Activated naive CD8-positive, alpha-beta T cell treated with anti-CD3 and anti-CD28 coated beads, Interleukin-2, amount 50 U/mL, for 16 hours (primary cell): ENCODE results near the gene CCND3.
"Not testable (repeated sequence)": the region's sequence is repeated elsewhere in the genome, so short reads cannot be mapped to it uniquely, and the experiment has no call there.

Experiments
- DNase-seq: peaks from one replicate; pipeline ENCODE4 v3.0.0-alpha.2; 2020; ENCODE audit warnings: low read depth, low spot score

The CCND3 gene

DNA sequence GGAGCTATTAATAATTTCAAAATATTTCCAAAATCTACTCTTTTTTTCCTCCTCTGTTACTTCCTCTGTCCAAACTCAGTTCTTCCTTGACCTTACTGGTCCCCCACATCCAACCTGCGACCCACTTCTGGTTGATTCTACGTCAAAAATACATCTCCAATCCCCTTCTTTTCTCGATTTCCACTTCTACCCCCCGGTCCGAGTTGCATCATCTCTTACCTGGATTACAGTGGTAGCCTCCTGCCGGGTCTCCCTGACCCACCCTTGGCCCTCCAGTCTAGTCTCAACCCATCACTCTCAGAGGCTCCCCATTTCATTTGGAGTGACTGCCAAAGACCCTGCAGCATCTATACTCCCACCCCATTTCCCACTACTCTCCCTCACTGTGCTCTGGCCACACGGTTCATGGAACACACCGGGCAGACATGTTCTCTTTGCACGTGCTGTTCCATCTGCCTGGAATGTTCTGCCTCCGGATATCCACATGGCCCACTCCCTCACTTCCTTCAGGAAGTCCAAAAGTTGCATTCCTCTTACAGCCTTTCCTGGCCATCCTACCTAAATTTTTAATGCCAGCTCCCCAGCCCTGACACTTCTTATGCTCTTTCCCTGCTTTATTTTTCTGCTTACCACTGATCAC, 6.1 kb upstream of the CCND3 start:
- no peak for DNase-seq

DNA sequence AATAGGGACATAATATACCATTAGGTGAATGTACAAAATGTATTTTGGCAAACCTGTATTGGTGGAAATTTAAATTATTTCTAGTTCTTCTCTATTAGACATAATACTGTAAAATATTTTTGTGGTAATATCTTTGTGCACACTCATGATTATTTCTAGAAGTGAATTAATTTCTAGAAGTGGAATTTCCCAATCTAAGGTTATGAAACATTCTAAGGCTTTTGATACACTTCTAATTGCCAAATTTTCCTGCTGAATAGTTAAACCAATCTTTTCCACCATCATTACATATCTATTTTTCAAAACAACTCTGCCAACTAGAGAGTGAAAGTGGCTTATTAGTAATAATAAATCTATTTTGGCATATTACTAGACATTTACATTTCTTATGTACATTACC, 1.8 kb upstream of the CCND3 start:
- no peak for DNase-seq

DNA sequence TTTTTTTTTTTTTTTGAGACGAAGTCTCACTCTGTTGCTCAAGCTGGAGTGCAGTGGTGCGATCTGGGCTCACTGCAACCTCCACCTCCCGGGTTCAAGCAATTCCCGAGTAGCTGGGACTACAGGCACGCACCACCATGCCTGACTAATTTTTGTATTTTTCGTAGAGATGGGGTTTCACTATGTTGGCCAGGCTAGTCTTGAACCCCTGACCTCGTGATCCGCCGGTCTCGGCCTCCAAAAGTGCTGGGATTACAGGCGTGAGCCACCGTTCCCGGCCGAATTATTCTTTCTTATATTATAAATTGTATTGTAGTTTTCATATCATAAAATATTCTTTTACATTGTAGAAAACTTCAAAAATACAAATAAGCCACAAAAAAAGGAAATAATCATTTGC, 1.3 kb upstream of the CCND3 start:
- not testable (repeated sequence) for DNase-seq

DNA sequence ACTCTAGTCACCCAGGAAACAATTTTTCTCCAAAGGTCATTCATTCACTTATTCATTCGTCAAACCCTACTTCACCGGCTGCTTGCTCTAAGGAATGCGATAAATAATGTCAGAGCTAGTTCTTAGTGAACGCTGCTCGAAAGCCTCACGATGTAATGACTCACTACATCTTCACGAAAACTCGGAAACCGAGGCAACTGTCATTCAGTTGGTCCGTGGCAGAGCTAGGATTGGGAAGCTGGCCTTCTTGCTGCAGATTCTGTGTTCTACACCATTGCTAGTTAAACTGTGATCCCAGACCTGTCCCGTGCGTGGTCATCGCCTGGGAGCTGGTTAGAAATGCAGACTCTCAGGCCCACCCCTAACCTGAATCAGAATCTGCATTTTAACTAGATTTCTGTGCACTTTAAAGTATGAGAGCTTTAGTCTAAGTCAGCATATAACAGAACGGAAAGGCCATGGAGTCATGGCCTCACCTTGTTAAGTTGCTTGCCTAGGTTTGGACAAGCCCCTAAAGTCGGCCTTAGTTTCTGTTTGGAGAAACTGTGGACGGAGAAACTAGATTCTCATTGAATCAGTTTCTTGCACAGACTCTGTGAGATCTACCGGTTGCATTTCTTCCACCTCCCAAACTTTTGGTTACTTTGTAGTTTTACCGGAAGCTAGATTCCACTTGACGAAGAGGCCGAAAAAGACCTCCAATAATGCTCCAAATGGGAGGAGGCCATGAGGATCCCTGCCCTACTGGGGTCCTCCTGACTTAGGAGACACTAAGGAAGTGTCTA, 651 bp upstream of the CCND3 start:
- DNase-seq, result no peak

DNA sequence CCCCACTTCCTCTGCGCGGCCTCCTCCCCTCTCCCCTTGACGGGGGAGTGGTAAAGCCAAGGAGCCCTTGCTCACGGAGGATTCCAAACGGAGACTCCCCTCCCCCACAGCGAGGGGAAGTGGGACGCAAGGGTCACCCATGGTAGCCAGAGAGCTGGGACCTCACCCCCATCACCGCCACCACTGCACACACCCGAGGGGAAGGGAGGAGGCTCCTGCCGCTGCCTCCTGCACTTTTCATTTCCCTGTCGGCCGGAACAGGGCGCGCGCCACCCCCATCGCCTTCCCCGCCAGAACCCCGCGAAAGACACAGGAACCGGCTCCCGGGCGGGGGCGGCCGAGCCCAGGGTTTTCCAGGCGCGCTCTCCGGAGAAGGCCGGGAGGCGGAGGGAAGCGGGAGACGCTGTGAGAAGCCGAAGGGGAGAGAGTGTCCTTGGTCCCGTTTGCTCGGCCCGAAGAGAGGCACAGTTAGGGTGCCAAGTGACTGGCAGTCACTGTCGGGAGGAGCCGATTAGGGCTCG, 789 bp downstream of the CCND3 start:
- peak; percentile 32 for DNase-seq

DNA sequence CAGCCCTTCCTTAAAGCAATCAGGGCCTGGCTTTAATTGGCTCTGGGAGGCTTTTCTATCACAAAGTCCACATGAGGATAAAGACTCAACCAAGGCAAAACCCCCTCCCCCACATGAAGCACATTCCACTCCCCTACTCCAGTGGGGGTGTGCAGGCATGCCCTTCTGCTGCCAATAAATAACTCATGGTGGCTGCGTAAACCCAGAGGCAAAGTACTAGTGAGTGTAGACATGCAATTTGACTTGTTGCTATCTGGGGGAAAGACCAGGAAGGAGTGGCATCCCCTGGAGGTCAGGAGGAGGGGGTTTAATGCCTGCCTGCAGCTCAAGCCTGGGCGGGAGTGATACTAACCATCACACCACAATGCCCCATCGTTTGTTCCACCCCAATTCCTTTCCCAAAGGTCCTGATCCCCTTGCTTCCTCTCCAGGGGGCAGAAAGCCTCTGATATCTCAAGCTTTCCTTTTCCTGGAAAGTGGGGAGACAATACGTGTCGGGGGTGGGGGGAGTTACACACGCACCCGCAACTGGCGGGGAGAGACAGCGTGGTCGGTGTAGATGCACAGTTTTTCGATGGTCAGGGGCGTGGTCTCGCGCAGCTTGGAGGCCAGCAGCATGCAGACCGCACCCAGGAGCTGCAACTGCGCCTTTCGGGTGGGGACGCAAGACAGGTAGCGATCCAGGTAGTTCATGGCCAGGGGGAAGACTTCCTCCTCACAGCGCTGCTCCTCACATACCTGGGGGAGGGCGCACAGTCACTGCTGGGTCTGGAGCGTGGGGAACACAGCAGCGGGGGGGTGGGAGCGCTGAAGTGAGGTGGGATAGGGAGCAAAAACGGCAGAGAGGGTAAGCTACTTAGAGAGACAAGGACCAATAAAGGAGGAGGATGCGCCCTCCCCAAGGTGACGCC, 1.5 kb downstream of the CCND3 start:
- DNase-seq, result no peak

DNA sequence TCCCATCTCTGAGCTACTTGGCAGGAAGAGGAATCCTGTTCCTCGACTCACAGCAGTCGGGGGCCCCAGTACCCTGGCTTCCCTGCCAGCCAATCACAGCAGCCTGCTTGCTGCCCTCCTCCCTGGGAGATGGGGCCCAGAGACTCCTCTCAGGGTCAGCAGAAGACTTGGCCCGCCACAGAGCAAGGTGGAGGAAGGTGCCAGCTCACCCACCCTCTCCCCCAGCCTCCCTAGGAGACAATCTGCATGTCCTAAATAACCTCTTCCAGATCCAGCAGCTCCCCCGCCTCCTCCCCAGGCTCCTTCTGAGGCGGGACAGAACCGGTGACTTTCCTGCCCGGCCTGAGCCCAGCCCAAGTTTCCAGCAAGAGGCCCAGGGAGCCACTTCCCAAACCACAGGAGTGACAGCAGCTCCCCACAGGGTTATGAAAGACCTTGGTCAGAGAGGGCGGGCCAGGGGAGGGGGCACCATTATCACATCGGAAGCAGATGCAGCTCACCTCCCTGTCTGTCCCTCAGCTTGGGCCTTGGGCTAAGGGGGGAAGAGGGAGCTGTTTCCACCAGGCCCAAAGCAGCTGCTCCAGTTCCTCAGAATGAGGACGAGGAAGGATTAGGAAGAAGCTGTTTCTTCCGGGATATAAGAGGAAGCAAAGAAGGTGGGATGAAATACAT, 2.3 kb downstream of the CCND3 start:
- DNase-seq, result no peak

DNA sequence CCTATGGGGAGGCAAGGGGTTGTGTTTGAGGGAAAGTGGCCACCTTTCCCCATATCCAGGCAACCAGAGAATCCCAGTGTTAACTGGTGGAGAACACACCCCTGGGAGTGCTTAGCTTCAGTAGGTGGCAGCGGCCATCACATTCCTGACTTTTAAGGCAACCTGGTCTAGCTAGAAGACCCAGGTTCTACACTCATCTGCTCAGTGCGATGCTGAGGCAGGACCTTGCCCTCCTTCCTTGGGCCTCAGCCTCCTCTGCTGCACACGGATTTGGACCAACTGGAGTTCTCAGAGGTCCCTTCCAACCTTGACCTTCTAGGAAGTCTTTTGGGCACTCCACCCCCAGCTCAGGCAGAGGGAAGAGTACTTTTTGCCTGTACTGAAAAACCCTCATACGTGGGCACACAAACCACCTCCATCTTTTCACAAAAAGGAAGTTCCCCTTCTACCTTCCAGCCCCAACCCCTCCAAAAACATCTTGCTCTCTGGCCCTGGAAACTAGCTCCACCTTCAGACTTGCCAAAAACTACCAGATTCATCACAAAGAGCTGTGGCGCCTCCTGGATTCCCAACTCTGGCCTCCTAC, 2.9 kb downstream of the CCND3 start:
- no peak for DNase-seq

DNA sequence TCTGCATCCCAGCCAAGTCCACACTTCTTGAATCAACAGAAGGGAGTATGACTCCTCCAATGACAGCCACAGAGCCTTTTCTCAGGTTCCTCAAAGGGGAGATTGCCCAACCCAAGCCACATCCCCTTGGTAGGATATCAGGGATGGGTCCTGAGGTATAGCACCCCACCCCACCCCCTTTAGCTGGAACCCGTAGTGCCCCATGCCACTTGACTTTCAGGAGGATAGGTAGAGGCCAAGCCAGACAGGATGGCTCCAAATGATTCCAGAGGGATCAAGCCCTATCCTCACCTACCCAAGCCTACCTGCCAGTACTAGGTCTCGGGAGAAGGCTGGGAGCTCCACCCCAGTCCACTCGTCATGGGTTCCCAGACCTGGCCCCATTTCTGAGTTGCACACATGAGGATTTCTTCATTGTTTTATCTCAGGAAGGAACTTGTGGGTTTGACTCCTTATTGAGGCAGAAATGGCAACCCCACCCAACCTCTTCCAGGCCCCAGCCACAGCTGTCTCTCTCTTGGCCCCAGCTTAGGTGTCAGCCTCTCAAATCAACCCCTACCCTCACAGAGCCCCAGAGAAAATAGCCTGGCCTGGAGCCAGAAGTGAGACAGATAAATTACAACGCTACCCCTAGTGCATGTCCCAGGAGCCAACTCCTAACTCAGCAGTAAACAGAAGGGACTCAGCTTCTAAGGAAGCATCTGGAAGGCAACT, 3.6 kb downstream of the CCND3 start:
- no peak for DNase-seq

DNA sequence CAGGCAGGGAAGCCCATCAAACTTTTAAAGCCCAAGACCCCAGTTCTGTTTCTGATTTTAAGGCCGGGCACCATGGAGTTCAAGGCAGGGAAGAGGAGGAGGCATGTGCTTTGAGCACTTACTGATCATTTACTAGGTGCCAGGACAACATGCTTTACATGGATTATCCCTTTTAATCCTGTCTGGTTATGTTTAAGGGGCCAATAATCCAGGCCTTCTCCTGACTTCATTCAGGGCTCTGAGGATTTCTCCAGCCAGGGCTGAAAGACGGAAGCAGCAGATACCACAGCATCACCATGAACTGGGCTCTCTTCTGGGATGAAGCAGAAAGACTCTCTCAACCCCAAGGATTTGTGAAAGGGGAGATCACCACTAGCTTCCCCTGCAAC, 4.1 kb downstream of the CCND3 start:
- no peak for DNase-seq

DNA sequence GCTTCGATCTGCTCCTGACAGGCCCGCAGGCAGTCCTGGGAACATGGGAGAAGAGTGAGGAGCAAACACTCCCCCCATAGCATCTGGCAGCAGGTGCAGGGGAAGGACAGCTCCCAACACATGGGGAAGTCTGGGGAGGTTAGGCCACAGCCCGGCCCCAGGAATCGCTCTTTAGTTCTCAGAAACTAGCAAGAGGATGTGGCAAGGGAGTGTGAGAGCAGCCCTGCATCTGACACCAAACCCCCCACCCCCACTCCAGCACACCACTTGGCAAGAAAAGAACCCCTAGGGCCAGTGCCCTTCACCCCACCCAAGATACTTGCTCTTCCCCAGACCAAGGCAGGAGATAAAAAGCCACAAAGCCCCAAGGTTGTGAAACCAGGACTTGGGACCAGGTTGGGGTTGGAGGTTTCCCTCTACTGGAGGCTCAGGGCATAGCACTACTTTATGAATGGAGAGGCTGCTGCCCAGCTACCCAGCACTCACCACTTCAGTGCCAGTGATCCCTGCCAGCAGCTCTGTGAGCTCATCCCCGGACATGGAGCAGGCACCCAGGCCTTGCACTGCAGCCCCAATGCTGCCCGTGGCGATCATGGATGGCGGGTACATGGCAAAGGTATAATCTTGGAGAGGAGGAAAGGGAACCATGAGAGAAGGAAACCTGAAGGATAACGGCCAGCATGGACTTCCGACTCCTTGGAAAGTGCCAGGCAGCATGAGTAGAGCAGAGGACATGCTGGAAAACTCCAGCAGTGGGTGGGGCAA, 5.4 kb downstream of the CCND3 start:
- peak; percentile 35 for DNase-seq

DNA sequence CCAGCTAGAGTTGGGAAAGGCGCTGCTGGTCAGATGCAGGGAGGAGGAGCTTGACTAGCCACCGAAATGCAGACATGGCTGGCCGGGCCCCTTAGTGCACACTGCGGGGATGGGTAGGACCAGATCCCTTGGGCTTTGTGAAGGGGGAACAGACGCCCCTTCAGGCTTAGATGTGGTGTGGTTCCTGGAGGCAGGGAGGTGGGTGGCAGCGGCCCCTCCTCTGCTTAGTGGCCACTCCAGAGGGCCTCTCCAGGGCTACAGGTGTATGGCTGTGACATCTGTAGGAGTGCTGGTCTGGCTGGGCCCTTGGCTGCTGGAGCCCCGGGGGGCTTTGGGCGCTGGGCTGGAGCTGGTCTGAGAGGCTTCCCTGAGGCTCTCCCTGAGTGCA, 5.9 kb downstream of the CCND3 start:
- no peak for DNase-seq

DNA sequence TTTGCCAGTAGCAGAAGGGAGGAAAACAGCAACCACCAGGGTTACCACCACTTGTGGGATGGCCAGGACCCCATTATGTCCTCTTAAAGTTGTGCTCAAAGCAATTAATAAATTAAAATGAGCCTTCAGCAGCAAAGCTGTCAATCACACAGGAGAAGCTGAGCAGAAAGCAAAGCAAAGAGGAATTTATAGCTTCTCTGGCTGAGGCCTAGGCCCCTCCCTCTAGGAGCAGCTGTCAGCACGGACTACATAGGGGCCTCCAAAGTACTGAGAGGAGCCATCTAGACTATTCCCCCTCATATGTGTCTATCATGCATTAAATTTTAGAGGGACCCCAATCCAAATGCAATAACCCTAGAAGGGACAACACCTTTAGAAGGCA, 6.4 kb downstream of the CCND3 start:
- no peak for DNase-seq

DNA sequence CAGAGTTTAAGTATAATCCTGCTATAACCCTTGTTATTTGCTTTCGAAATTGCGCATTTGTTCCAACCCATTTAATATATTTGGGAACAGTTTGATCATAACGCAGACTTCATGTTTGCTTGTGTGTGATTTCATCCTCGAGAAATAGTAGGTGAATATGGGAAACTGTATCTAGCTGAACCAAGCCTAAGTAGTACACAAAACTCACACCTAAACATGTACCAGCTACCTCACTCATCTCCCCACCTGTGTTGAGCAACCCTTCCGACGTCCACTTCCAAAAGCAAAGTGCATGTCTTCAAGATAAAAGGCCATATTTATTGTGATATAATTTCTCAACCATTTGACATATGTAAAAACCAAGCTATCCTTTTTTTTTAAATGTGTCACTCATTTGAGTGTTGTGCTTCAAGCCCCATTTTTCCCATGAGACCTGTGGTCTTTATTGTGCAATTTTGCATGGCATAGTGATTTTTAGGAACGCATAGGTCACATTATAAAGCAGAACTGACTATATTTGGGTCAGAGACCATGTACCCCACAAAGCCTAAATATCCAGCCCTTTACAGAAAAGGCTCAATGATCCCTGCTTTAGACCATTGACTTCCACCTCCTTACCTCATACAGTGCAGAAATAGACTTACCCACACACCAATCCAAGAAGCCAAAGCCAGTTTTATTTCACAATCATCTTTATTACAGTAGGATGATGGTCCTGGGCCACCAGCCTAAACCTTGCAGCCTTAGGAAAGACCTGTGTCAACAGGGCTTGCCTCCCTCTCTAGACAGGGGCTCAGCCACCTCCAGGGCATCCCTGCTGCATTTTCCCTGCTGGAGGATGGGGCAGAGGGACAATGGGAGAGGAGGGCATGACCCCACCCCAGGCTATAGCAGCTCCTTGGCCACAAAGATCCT, 7.1 kb downstream of the CCND3 start:
- DNase-seq, result no peak

DNA sequence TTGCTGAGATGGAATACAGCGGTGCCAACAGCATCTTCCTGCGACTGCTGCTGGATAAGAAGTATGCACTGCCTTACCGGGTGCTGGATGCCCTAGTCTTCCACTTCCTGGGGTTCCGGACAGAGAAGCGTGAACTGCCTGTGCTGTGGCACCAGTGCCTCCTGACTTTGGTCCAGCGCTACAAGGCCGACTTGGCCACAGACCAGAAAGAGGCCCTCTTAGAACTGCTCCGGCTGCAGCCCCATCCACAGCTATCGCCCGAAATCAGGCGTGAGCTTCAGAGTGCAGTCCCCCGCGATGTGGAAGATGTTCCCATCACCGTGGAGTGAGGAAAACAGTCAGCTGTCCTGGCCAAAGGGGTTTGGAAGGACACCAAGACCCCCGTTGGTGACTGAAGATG, 9.2 kb downstream of the CCND3 start:
- DNase-seq, result no peak

DNA sequence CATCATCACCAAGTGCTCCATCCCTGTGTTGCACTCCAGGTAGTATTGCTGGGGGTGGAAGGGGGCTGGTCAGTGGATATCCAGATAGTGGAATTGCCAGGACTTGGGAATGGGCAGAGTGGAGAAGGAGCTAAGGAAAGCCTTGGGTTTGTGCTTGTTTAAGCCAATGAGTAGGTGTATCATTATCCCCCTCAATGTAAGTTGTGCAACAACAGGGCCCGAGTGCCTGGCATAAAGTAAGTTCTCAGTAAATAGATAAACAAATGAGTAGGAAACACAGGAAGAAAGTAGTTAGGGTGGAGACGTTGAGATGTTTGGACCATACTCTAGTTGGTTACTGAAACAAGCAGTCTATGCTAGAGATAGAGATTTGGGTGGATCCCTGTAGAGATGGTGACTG, 9.8 kb downstream of the CCND3 start:
- DNase-seq, result no peak

DNA sequence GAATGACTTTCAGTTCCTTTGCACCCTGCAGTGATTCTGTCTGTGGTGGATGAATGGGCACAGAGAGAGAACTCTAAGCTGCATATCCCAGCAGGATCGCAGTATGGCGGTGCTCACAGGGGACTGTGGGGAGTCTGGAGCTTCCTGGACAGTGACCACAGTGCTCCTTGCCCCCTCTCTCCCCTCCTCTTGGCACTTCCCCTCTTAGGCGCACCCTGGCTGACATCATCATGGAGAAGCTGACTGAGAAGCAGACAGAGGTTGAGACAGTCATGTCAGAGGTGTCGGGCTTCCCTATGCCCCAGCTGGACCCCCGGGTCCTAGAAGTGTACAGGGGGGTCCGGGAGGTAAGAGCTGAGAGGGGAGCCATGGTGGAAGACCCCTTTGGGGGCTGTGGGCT, 11.7 kb downstream of the CCND3 start:
- DNase-seq, result no peak

DNA sequence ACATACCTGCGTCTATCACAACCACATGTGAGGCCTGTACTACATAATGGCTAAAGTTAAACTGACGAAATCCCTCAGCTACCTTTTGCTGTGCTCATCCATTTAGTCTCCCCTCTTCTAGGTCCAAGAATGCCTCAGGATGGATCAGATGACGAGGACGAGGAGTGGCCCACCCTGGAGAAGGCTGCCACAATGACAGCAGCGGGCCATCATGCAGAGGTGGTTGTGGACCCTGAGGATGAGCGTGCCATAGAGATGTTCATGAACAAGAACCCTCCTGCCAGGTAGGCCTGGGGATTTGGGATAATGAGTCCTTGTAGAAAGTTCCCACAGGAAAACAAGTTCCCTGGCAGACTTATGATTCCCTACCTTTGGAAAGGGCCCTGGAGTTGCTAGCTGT, 14.4 kb downstream of the CCND3 start:
- no peak for DNase-seq

DNA sequence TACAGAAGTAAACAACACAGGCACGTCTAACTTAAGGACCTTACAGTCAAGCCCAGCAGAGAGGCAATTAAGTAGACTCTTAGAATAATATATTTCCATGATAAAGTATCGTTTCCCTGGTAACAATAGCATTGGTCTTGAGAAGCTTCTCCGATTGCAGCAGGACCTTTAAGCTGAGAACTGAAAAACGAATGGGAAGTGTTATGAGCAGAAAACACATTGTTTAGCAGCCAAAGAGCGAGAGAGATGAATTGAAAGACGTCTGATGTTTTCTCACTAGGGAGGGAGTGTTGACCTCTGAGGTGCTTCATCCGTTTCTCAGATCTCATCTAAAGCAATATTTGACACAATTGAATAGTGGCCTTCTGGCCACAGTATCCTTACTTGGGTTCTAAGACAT, 19.5 kb downstream of the CCND3 start:
- no peak for DNase-seq
